Erythroblast (primary cell): ENCODE results near the gene CDK15.

Source experiments
- DNase-seq, 2 experiments: peaks; one replicate each; lab custom pipeline; 2025; lab: John Stamatoyannopoulos, UW
- GATA1 ChIP-seq: IDR thresholded peaks from 2 replicates; pipeline ENCODE4 v1.6.1; 2011; ENCODE audit warnings: low read depth, mild to moderate bottlenecking, control low read depth, low read length, moderate library complexity
- POLR2A ChIP-seq: IDR thresholded peaks from 2 replicates; pipeline ENCODE4 v1.6.1; 2011; ENCODE audit warnings: mild to moderate bottlenecking, low read length

Gene CDK15

DNA sequence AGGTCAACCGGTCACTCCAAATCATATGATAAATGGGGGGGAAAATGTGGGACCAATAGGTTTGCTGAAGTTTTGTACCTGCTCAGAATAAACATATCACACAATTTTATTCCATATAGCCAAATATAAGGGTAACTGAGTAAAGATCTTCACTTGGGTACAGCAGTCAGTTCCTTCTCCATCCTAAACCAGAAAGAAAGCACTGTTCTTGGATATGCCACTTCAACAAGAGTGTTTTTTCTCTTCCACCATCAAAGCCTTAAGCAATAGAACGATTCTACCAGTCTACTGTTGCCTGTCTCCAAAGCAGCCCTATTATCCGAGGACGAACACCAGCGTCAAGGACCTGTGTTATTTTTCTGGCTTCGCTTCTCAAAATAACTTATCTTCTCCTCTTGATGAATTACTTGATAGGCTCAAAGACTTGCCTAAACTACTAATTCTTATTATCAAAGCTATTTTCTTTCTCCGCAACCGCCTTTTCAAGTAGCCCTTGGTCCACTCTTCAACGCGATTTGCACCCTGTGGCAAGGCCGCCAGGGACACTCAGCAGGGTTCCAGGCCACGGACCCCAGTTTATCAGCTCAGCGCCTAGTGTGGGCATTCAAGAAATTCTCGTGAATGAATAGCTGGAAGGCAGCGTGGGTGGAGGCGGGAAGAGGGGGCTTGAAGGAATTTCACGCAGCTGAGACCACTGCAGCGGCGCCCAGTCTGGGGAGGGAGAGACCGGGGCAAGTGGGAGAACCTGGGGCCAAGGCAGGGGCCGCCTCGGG, 26.2 kb upstream of the CDK15 start:
- TF ChIP-seq POLR2A, result no peak
- no peak for TF ChIP-seq GATA1
- DNase-seq, result peak; percentile 78 to 81

DNA sequence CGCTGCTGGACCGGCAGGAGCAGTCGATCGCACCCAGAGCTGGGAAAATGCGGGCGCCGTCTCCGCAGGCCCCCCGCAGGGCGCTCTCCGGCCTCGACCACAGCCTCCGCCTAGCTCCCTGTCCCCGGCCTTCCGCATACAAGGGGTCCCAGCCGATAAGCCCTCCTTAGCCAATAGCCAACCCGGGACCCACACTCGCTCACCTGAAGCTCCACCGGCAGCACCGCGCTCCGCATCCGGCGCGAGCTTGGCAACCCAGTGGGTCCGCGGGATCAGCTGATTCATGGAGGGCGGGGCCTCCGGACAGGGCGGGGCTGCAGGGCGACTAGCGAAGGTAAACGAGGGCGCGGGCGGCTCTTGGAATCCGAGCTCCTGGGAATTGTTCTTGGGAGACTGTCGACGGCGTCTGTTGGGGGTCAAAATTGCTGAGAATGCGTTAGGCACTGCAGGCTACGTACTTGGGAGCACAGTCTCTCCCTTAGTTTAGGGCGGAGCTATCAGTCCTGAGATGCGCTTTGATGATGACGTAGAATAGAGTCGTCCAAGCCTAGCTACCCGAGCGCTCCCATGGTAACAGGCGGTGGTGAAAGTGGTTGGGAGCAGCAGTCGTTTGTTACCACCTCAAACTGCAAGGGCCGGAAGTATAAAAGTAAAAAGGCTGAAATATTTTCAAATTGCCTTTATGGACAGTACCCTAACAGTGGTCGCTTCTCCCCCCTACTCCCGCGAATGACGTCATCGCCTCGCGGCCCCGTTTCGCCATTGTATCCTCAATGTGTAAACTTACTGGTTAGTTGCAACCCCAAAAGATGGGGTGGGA, 25.5 kb upstream of the CDK15 start, which contains the start of gene ALS2:
Gene ALS2 (minus strand): TSS at position 260 of the 820 bp plus-strand sequence. CDS start 12,048 bp downstream, outside the sequence.
- TF ChIP-seq POLR2A, result peak; percentile 83
- TF ChIP-seq GATA1, result no peak
- peak; percentile 94 to 97 for DNase-seq

DNA sequence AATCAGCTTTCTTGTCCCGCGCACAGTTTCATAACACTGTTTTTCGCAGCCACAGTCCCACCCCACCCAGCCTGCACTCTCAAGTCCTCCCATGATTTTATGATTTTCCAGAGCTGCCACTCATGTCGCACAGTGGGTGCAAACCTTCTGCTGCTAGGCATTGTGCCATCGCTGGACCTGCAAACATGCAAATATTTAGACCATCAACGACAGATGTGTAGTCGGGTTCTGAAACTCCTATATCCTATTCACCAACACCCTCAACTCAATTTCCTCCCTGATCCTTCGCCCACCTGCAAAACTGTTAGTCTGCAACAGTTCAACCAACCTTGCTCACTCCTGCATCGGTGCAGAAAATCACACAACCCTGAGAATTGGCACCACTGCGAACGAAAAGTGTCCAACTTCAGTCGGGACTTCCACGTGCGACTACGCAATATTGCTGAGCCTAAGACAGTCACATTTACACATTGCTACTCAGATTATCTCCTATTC, 24.7 kb upstream of the CDK15 start:
- TF ChIP-seq GATA1, result no peak
- TF ChIP-seq POLR2A, result no peak
- peak; percentile 53 to 55 for DNase-seq

DNA sequence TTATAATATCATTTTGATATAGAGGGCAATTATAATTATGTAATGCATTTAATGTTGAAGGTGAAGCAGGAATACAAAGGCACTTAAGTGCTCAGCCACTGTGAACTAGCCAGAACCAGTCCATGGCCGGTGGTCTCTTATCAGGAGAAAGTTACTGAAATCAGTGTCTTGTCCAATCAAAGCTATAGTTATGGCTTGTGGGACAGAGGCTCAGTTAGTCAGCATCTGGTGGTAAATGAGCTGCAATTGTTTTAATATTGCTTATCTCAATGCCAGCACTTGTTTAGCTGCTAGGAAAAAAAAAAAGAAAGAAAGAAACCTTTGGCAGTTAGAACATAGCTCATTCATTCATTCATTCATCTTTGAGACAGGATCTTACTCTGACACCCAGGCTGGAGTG, 21.8 kb upstream of the CDK15 start:
- TF ChIP-seq POLR2A, result no peak
- no peak for TF ChIP-seq GATA1
- peak; percentile 43 to 84 for DNase-seq

DNA sequence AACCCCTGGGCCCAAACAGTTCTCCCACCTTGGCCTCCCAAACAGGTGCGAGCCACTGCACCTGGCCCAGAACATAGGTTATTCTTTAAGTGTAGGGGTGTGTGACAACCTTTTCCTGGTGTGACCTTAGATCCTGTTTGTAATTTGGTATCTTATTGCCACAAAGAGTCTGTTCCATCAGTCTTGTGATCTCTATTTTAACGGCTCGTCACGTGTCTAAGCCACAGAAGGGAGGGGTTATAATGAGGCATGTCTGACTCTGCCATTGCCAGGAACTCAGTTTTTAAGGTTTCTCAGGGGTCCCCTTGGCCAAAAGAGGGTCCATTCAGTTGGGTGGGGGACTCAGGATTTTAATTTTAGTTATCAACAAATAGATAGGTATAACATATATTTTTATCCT, 21.2 kb upstream of the CDK15 start:
- DNase-seq, result peak; percentile 44 to 77
- no peak for TF ChIP-seq GATA1
- peak; percentile 25 for TF ChIP-seq POLR2A

DNA sequence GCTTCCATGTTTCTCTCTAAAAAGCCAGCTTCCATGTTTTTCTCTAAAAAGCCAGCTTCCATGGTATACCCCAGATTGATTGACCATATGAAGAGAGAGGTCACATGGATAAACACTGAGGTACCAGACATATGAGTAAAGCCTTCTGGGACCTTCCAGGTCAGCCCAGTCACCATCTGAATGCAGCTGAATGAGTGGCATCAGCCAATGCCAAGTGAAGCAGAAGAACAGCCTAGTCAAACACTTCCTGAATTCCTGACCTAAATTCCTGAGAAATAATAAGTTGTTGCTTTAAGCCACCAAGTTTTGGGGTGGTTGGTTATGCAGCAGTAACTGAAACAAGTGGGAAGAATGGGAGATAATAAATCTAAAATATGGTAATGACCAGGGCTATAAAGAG, 19.9 kb upstream of the CDK15 start:
- DNase-seq, result no peak
- TF ChIP-seq POLR2A (no peak), GATA1 (no peak)

DNA sequence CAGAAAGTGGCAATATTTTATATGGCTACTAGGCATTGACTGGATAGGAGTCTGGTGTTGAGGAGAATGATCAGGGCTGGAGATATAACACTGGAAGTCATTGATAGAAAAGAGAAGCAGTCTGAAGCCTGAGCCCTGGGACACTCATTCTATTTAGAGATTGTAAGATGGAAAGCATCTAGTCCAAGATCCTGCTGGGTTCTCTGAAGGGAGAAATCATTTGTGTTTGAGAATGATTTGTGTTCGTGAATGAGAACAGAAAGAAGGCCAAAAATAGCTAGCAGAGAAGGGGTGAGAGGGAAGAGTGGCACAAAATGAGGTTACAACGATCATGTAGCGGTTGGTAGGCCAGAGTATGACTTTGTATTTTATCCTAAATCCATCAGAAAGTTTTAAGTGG, 18.0 kb upstream of the CDK15 start:
- TF ChIP-seq GATA1, result no peak
- no peak for TF ChIP-seq POLR2A
- peak in 1 of 2 experiments; percentile 9 for DNase-seq

DNA sequence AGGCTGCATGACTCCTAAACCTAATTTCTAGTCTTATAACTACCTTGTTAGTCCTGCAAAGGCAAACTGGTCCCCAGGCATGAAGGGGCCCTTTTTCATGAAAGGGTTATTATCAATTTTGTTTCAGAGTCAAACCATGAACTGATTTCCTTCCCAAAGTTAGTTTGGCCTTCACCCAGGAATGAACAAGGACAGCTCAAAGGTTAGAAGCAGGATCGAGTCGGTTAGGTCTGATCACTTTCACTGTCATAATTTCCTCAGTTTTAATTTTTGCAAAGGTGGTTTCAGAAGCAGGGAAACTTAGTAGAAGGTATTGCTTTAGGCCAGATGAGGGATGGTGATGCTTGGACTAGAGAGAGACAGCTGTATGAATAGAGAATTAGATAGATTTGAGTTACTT, 16.9 kb upstream of the CDK15 start:
- no peak for DNase-seq
- no peak for TF ChIP-seq GATA1

DNA sequence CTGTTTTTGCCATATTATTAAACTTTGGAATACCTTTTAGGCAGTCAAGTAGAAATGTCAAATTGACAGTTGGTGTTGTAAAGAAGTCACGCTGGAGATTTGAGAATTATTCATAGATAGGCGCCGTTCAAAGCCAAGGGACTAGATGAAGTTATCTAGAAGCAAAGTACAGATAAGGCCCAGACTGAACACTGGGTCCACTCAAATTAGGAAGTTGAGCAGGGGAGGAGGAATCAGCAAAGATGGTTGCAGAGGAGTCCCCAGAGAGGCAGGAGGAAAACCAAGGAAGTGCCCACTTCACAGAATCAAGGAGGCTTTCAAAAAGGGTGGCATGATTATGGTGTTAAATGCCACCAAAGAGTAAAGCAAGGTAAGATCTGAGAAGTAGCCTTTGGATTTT, 16.0 kb upstream of the CDK15 start:
- no peak for TF ChIP-seq GATA1
- no peak for TF ChIP-seq POLR2A
- DNase-seq, result peak in 1 of 2 experiments; percentile 47

DNA sequence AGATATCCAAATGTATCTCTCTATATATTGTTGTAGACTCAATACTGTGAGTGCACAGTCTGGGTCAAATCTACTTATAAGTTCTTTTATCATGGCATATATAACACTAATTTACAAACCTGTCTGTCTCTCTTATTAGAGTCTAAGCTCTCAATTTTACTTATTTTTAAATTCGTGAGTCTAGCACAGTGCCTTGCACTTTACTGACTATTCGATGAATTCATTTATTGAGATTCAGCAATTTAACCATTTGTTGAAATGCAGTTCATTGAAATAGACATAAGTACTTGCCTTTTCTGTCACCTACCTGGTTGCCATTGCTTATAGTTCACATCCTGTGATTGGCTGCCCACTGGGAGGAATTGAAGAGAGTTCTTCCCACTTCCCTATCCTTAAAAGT, 15.3 kb upstream of the CDK15 start:
- DNase-seq, result no peak
- TF ChIP-seq GATA1 (no peak), POLR2A (no peak)

DNA sequence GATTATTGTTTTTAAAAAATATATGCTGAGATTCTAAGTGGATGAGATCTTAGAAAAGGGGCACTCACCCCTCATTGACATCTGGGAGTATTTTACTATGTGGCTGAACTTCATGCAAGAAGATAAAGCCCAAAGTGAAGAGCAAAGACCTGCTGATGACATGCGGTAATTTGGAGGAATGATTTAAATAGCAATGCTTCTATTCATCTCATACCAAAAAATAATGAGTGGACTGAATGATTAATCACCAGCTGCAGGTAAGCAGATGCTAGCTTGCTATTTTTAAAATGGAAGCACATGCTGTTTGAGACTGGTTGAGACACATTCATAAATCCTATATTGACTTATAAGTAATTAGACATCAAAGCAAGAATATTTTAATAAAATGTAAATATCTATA, 12.7 kb upstream of the CDK15 start:
- TF ChIP-seq GATA1 (no peak), POLR2A (no peak)
- no peak for DNase-seq

DNA sequence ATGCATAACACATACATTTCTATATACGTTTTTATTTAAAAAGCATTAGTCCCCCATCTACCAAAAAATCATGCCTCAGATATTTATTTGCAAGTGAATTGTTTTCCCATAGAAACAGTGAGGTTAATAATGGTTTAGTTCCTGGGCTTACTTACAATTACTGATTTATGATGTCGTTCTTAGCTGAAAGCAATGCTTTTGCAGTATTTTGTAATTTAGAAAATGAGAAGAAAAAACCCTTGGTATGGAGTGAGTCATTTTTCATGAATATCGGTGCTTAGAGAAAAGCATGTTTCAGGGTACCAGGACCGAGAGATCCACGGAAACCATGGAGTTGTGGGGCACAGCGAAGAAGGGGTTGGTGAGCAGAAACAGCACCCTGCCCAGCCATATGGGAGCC, 12.0 kb upstream of the CDK15 start:
- no peak for DNase-seq
- TF ChIP-seq POLR2A, result no peak
- TF ChIP-seq GATA1, result no peak

DNA sequence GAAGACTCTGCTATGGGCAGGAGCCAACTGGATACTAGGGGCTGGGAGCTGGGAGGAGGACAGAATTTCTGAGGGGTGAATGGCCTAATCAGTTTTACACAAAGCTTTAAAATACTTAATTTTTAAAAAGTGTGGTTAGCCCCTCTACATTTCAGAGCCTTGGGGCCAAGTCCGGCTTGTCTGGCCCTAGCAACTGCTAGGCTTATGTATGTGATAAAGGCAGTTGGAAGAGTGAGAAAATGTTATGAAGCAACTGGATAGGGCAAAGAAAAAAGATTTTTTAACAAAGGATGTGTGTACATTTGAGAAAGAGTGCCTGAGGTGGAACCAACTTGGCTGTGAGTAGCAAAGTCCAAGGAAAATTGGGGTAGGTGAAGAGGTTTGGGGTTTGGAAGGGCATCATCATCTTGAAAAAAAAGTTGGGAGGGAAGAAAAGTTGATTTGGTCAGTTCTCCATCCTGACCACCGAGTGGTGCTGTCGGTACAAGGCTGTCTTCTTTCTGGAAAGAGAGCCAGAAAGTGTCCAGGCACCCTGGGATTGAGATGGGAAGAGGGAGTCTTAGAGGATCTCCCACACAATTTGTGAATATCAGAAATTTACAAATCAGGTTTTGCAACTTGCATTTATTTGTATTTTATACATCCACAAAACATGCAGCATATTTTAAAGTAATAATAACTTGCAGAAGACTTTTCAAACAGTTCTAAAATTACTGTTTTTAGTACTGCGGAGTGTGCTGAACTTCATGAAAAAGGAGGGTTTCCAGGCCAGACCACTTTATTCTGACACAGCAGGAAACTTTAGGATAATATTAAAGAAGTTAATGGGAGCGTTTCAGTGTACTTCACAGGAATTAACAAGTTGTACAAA, 10.5 kb upstream of the CDK15 start:
- TF ChIP-seq POLR2A (no peak), GATA1 (no peak)
- DNase-seq, result peak; percentile 49 to 56

DNA sequence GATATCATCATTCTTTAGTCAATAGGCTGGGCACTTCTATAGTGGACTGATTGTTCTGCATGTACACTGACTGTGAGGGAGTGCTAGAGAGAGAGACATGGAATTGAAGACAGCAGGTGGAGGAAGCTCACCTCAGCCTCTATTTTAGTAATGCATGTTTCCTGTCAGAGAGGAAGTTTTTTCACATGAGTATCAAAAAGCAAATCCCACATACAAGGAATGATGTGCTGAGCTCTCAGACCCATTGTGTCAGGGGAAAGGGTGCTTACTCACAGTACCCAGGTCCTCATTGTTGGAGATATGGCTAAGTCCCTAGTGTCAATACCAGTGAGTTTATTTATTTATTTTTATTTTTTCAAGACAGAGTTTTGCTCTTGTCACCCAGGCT, 9.9 kb upstream of the CDK15 start:
- DNase-seq, result no peak
- no peak for TF ChIP-seq POLR2A
- TF ChIP-seq GATA1, result no peak
